HEK293 (cell line): ENCODE measurements around the gene KLHL22.

ENCODE experiments used
- BCL11B ChIP-seq: fragments of 450-650 bp; formaldehyde crosslinking; IDR thresholded peaks from 2 replicates; pipeline ENCODE4 v1.5.1; 2016; ENCODE audit warnings: low read depth, missing biosample characterization, missing genetic modification characterization
- KLF7 ChIP-seq: fragments of 450-650 bp; formaldehyde crosslinking; IDR thresholded peaks from 2 replicates; pipeline ENCODE4 v1.5.1; 2016; ENCODE audit warnings: missing biosample characterization, missing genetic modification characterization, borderline replicate concordance
- KLF8 ChIP-seq: fragments of 450-650 bp; formaldehyde crosslinking; IDR thresholded peaks from 2 replicates; pipeline ENCODE4 v1.5.1; 2016; ENCODE audit warnings: missing biosample characterization, missing genetic modification characterization
- KLF9 ChIP-seq: fragments of 450-650 bp; formaldehyde crosslinking; IDR thresholded peaks from 2 replicates; pipeline ENCODE4 v1.5.1; 2016; ENCODE audit warnings: missing biosample characterization, missing genetic modification characterization, low read depth
- ZBTB21 ChIP-seq: fragments of 450-650 bp; formaldehyde crosslinking; IDR thresholded peaks from 2 replicates; pipeline ENCODE4 v1.5.1; 2017; ENCODE audit warnings: missing biosample characterization, missing genetic modification characterization
- ZNF175 ChIP-seq: fragments of 450-650 bp; formaldehyde crosslinking; IDR thresholded peaks from 2 replicates; pipeline ENCODE4 v1.5.1; 2016; ENCODE audit warnings: missing biosample characterization, missing genetic modification characterization
- ZNF248 ChIP-seq: fragments of 450-650 bp; formaldehyde crosslinking; IDR thresholded peaks from 2 replicates; pipeline ENCODE4 v1.5.1; 2017; ENCODE audit warnings: missing biosample characterization, missing genetic modification characterization
- ZNF394 ChIP-seq: fragments of 450-650 bp; formaldehyde crosslinking; IDR thresholded peaks from 2 replicates; pipeline ENCODE4 v1.5.1; 2016; ENCODE audit warnings: missing biosample characterization, missing genetic modification characterization, mild to moderate bottlenecking, moderate library complexity, borderline replicate concordance
- ZNF544 ChIP-seq: fragments of 450-650 bp; formaldehyde crosslinking; IDR thresholded peaks from 2 replicates; pipeline ENCODE4 v1.5.0; 2017; ENCODE audit warnings: missing biosample characterization, missing genetic modification characterization
- ZNF558 ChIP-seq: fragments of 450-650 bp; formaldehyde crosslinking; IDR thresholded peaks from 2 replicates; pipeline ENCODE4 v1.5.1; 2016; ENCODE audit warnings: missing biosample characterization, missing genetic modification characterization
- ZNF623 ChIP-seq: fragments of 450-650 bp; formaldehyde crosslinking; IDR thresholded peaks from 2 replicates; pipeline ENCODE4 v1.5.1; 2016; ENCODE audit warnings: missing biosample characterization, missing genetic modification characterization
- ZNF629 ChIP-seq: fragments of 450-650 bp; formaldehyde crosslinking; IDR thresholded peaks from 2 replicates; pipeline ENCODE4 v1.5.1; 2017; ENCODE audit warnings: missing biosample characterization, missing genetic modification characterization
- TF ChIP-seq, protein P1 (sequence below): fragments of 450-650 bp; IDR thresholded peaks from 2 replicates; pipeline ENCODE4 v1.5.1; 2018; ENCODE audit warnings: missing biosample characterization, mild to moderate bottlenecking, missing genetic modification characterization
- TF ChIP-seq, protein P2 (sequence below): fragments of 450-650 bp; formaldehyde crosslinking; IDR thresholded peaks from 2 replicates; pipeline ENCODE4 v1.5.1; 2016; ENCODE audit warnings: missing biosample characterization, missing genetic modification characterization
- TF ChIP-seq, protein P3 (sequence below): fragments of 450-650 bp; formaldehyde crosslinking; IDR thresholded peaks from 2 replicates; pipeline ENCODE4 v1.5.1; 2016; ENCODE audit warnings: missing biosample characterization, missing genetic modification characterization
- TF ChIP-seq, protein P4 (sequence below): fragments of 450-650 bp; formaldehyde crosslinking; IDR thresholded peaks from 2 replicates; pipeline ENCODE4 v1.5.1; 2016; ENCODE audit warnings: missing biosample characterization, missing genetic modification characterization
- TF ChIP-seq, protein P5 (sequence below): fragments of 450-650 bp; formaldehyde crosslinking; IDR thresholded peaks from 2 replicates; pipeline ENCODE4 v1.5.1; 2016; ENCODE audit warnings: missing biosample characterization, missing genetic modification characterization
- TF ChIP-seq, protein P6 (sequence below): fragments of 450-650 bp; formaldehyde crosslinking; IDR thresholded peaks from 2 replicates; pipeline ENCODE4 v1.5.1; 2016; ENCODE audit warnings: missing biosample characterization, missing genetic modification characterization, borderline replicate concordance
- TF ChIP-seq, protein P7 (sequence below): fragments of 450-650 bp; formaldehyde crosslinking; optimal IDR thresholded peaks from 2 replicates; pipeline ENCODE3; 2016; ENCODE audit warnings: missing biosample characterization, mild to moderate bottlenecking, missing genetic modification characterization
- TF ChIP-seq, protein P8 (sequence below): fragments of 450-650 bp; formaldehyde crosslinking; IDR thresholded peaks from 2 replicates; pipeline ENCODE4 v1.5.1; 2016; ENCODE audit warnings: missing biosample characterization, missing genetic modification characterization
- TF ChIP-seq, protein P9 (sequence below): fragments of 450-650 bp; formaldehyde crosslinking; IDR thresholded peaks from 2 replicates; pipeline ENCODE4 v1.5.1; 2016; ENCODE audit warnings: missing biosample characterization, missing genetic modification characterization, low read depth

Gene KLHL22

DNA sequence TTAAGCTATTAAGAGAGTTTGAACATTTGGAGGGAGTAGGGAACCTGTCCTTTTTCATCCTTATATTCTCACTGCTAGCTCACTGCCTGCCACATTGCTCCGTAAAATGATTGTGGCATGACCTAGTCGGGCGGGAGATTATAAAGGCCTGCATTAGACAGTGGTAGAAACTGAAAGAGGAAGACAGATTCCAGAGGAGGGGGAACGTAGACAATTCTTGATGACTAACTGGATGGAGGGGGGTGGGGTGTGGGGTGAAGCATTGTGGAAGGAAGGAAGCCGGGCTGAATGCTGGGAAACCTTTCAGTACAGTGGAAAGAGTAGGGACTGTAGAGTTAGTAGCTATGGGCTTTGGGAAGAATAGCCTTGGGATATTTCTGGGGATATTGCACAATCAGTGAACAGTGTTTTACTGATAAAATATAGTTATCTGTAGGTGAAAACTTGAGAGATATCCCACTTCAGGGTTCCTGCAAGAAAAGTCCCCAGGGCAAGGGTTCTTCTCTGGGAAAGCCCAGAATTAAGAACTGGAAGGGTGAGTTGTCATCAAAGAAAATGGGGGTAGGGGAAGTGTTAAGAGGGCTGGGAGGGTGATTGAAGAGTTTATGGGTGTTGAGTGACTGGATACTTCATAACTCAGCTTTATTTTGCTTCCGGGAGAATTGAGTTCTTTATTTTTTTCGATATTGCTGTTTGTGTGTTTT is 13.9 kb upstream of the KLHL22 start (continued):
- TF ChIP-seq, protein P1, sequence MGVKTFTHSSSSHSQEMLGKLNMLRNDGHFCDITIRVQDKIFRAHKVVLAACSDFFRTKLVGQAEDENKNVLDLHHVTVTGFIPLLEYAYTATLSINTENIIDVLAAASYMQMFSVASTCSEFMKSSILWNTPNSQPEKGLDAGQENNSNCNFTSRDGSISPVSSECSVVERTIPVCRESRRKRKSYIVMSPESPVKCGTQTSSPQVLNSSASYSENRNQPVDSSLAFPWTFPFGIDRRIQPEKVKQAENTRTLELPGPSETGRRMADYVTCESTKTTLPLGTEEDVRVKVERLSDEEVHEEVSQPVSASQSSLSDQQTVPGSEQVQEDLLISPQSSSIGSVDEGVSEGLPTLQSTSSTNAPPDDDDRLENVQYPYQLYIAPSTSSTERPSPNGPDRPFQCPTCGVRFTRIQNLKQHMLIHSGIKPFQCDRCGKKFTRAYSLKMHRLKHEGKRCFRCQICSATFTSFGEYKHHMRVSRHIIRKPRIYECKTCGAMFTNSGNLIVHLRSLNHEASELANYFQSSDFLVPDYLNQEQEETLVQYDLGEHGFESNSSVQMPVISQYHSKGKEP = no peak
- TF ChIP-seq, protein P2, sequence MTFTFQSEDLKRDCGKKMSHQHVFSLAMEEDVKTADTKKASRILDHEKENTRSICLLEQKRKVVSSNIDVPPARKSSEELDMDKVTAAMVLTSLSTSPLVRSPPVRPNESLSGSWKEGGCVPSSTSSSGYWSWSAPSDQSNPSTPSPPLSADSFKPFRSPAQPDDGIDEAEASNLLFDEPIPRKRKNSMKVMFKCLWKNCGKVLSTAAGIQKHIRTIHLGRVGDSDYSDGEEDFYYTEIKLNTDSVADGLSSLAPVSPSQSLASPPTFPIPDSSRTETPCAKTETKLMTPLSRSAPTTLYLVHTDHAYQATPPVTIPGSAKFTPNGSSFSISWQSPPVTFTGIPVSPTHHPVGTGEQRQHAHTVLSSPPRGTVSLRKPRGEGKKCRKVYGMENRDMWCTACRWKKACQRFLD (tag by site-specific recombination) = no peak
- TF ChIP-seq ZNF248 (tag by site-specific recombination) = no peak
- TF ChIP-seq, protein P3, sequence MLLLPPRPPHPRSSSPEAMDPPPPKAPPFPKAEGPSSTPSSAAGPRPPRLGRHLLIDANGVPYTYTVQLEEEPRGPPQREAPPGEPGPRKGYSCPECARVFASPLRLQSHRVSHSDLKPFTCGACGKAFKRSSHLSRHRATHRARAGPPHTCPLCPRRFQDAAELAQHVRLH = no peak
- TF ChIP-seq, protein P4, sequence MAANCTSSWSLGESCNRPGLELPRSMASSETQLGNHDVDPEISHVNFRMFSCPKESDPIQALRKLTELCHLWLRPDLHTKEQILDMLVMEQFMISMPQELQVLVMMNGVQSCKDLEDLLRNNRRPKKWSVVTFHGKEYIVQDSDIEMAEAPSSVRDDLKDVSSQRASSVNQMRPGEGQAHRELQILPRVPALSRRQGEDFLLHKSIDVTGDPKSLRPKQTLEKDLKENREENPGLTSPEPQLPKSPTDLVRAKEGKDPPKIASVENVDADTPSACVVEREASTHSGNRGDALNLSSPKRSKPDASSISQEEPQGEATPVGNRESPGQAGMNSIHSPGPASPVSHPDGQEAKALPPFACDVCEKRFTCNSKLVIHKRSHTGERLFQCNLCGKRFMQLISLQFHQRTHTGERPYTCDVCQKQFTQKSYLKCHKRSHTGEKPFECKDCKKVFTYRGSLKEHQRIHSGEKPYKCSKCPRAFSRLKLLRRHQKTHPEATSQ (tag by site-specific recombination) = no peak
- TF ChIP-seq KLF7 (tag by site-specific recombination) = no peak
- TF ChIP-seq, protein P5, sequence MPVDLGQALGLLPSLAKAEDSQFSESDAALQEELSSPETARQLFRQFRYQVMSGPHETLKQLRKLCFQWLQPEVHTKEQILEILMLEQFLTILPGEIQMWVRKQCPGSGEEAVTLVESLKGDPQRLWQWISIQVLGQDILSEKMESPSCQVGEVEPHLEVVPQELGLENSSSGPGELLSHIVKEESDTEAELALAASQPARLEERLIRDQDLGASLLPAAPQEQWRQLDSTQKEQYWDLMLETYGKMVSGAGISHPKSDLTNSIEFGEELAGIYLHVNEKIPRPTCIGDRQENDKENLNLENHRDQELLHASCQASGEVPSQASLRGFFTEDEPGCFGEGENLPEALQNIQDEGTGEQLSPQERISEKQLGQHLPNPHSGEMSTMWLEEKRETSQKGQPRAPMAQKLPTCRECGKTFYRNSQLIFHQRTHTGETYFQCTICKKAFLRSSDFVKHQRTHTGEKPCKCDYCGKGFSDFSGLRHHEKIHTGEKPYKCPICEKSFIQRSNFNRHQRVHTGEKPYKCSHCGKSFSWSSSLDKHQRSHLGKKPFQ (tag by site-specific recombination) = no peak
- TF ChIP-seq ZNF175 (tag by site-specific recombination) = no peak
- TF ChIP-seq, protein P6, sequence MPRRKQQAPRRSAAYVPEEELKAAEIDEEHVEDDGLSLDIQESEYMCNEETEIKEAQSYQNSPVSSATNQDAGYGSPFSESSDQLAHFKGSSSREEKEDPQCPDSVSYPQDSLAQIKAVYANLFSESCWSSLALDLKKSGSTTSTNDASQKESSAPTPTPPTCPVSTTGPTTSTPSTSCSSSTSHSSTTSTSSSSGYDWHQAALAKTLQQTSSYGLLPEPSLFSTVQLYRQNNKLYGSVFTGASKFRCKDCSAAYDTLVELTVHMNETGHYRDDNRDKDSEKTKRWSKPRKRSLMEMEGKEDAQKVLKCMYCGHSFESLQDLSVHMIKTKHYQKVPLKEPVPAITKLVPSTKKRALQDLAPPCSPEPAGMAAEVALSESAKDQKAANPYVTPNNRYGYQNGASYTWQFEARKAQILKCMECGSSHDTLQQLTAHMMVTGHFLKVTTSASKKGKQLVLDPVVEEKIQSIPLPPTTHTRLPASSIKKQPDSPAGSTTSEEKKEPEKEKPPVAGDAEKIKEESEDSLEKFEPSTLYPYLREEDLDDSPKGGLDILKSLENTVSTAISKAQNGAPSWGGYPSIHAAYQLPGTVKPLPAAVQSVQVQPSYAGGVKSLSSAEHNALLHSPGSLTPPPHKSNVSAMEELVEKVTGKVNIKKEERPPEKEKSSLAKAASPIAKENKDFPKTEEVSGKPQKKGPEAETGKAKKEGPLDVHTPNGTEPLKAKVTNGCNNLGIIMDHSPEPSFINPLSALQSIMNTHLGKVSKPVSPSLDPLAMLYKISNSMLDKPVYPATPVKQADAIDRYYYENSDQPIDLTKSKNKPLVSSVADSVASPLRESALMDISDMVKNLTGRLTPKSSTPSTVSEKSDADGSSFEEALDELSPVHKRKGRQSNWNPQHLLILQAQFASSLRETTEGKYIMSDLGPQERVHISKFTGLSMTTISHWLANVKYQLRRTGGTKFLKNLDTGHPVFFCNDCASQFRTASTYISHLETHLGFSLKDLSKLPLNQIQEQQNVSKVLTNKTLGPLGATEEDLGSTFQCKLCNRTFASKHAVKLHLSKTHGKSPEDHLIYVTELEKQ = no peak
- no peak for TF ChIP-seq ZNF558 (tag by site-specific recombination)
- no peak for TF ChIP-seq ZNF544 (tag by site-specific recombination)
- TF ChIP-seq ZNF629 (tag by site-specific recombination) = peak; percentile 63; the same call in 1 of the 2 replicates
- TF ChIP-seq, protein P7, sequence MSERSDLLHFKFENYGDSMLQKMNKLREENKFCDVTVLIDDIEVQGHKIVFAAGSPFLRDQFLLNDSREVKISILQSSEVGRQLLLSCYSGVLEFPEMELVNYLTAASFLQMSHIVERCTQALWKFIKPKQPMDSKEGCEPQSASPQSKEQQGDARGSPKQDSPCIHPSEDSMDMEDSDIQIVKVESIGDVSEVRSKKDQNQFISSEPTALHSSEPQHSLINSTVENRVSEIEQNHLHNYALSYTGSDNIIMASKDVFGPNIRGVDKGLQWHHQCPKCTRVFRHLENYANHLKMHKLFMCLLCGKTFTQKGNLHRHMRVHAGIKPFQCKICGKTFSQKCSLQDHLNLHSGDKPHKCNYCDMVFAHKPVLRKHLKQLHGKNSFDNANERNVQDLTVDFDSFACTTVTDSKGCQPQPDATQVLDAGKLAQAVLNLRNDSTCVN = no peak
- TF ChIP-seq KLF8 (tag by site-specific recombination) = no peak
- 0 out of 2 replicates have a peak, but pooled peaks have one; percentile 19 for TF ChIP-seq ZBTB21 (tag by site-specific recombination)
- no peak for TF ChIP-seq ZNF623 (tag by site-specific recombination)
- TF ChIP-seq, protein P8, sequence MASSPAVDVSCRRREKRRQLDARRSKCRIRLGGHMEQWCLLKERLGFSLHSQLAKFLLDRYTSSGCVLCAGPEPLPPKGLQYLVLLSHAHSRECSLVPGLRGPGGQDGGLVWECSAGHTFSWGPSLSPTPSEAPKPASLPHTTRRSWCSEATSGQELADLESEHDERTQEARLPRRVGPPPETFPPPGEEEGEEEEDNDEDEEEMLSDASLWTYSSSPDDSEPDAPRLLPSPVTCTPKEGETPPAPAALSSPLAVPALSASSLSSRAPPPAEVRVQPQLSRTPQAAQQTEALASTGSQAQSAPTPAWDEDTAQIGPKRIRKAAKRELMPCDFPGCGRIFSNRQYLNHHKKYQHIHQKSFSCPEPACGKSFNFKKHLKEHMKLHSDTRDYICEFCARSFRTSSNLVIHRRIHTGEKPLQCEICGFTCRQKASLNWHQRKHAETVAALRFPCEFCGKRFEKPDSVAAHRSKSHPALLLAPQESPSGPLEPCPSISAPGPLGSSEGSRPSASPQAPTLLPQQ = no peak
- TF ChIP-seq KLF9 = peak; percentile 36; the same call in 1 of the 2 replicates
- no peak for TF ChIP-seq ZNF394 (tag by site-specific recombination)
- TF ChIP-seq, protein P9, sequence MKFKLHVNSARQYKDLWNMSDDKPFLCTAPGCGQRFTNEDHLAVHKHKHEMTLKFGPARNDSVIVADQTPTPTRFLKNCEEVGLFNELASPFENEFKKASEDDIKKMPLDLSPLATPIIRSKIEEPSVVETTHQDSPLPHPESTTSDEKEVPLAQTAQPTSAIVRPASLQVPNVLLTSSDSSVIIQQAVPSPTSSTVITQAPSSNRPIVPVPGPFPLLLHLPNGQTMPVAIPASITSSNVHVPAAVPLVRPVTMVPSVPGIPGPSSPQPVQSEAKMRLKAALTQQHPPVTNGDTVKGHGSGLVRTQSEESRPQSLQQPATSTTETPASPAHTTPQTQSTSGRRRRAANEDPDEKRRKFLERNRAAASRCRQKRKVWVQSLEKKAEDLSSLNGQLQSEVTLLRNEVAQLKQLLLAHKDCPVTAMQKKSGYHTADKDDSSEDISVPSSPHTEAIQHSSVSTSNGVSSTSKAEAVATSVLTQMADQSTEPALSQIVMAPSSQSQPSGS (tag by site-specific recombination) = no peak
- TF ChIP-seq BCL11B (tag by site-specific recombination) = no peak
